ENCODE data around the gene PTPRN2.
"Not testable (repeated sequence)": the region's sequence is repeated elsewhere in the genome, so short reads cannot be mapped to it uniquely, and the experiment has no call there.

Gene PTPRN2

DNA sequence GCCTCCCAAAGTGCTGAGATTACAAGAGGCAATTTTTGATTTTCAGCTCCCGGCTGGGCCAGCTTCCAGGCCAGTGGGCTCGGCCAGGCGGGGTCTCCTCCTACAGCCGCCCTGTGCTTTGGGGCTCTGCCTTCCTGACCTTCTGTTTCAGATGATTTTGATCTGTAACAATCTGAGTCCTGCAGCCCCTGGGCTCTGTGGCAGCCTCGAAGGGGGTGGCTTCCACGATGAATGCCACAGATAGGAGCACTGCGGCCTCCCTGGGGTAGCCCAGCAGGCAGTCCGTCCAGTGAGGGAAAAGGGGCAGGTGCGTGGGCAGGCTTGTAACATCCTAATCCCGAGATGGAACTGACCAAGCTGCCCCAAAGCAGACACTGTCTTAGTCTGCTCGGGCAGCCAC, 1073.3 kb downstream of the PTPRN2 start:
- DNase-seq (ENCODE audit: low spot score), result no peak

DNA sequence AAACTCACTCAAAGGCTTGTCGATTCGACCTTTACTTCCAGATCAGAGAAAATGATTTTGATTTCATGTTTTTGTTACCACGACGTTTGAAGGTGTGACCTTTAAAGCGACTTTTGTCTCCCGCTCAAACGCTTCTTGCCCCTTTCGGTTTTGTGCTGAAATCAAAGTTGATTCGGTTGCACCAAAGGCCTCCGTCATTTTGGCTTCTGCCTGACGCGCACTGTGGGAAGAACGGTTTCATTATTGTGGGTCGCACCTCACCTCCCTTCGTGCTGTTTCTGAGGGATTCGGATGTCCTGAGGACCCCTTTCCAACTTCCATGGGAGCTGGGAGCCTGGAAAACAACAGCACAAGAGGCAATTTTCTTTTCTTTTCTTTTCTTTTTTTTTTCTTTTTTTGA, 1073.9 kb downstream of the PTPRN2 start:
- DNase-seq (ENCODE audit: low spot score), result no peak

DNA sequence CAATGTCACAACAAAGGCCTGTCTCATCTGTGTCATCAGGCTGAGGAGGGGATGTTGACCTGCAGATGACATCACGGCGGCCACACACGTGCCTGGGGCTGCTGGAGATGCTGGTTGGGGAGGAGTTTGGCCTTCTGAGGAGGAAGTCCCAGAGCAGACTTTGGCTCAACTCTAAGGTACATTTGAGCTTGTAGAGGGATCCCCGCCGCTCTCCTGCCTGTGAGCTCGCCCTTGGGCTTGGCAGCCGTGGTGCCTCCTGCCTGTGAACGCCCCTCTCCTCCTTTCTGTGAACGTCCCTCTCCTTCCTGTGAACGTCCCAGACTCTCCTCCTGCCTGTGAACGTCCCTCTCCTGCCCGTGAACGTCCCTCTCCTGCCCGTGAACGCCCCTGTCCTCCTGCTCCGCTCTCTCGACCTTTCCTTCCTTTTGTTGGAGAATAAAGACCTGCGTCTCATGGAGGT, 1074.4 kb downstream of the PTPRN2 start:
- no peak for DNase-seq (ENCODE audit: low spot score)

DNA sequence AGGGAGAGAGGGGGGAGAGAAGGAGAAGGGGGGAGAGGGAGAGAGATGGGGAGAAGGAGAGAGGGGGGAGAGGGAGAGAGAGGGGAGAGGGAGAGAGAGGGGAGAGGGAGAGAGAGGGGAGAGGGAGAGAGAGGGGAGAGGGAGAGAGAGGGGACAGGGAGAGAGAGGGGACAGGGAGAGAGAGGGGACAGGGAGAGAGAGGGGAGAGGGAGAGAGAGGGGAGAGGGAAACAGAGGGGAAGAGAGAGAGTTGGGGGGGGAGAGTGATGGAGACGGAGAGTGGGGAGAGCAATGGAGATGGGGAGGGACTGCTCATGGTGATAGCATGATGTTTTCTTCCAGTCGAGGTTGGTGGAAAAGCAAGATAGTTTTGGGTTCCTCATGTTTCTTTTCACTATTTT, 1078.4 kb downstream of the PTPRN2 start:
- no peak for DNase-seq (ENCODE audit: low spot score)

DNA sequence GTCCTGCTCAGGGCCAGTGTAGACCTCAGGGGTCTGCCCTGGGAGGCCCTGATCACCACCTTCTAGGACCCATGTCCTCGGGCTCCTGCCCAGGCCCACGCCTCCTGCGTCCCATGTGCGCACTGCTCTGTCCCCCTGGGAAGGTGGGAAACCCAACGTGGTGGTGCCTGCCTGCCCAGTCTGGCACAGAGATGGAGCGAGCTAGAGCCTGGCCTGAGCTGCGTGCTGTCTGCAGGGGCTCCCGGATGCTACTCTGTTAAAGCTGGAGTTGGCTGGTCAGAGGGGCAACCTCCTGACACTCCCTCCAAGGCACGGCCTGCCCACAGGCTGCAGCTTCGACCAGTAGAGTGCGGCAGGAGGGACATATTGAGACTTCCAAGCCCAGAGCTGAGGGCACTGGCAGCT, 1079.1 kb downstream of the PTPRN2 start:
- DNase-seq (ENCODE audit: low spot score), result no peak

DNA sequence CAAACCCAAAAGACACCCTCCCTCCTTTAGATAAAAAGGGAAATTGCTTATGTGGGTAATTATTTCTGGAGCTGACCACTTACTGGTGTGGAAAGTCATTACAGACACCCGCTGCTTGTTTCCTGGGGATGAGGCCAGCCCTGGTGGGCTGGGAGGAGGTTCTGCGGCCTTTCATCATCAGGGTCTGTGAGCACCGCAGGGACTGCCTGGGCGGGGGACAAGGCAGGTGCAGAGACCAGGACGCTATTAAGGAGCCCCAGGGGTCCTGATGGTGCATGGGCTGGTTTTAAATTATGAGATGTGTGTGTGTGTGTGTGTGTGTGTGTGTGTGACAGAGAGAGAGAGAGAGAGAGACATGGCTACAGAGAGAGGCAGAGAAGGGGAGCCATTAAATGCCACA, 1079.6 kb downstream of the PTPRN2 start:
- DNase-seq (ENCODE audit: low spot score), result no peak

DNA sequence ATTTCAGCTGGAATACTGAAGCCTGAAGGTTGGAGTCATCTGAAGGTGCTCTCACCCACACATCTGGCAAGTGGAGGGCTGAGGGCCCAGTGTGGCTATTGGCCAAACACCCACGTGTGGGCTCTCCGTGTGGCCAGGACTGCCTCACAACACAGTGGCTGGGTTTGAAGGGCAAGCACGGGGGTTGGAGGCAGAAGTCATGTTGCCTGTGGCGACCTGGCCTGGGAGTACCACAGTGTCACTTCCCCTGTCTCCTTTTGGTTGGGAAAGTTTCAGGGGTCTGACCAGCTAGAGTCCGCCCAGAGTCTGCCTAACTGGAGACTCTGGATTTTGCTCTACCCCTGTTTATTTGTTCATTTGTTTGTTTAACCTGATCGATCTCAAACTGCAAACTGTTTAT, 1081.4 kb downstream of the PTPRN2 start:
- no peak for DNase-seq (ENCODE audit: low spot score)

DNA sequence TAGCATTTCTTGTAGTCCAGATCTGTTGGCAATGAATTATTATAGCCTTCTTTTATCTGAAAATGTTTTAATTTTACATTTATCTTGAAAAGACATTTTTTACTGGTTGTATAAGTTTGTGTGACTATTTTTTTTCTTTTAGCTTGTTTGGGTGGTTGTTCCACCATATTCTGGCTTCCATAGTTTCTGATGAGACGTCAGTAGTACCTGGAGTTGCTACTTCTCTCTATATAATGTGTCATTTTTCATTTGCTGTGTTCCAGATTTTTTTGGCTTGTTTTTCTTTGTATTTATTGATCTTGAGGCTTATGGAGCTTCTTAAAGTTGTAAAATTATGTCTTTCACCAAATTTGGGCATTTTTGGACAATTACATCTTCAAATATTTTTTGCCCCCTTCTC, 1082.0 kb downstream of the PTPRN2 start:
- DNase-seq (ENCODE audit: low spot score), result no peak

DNA sequence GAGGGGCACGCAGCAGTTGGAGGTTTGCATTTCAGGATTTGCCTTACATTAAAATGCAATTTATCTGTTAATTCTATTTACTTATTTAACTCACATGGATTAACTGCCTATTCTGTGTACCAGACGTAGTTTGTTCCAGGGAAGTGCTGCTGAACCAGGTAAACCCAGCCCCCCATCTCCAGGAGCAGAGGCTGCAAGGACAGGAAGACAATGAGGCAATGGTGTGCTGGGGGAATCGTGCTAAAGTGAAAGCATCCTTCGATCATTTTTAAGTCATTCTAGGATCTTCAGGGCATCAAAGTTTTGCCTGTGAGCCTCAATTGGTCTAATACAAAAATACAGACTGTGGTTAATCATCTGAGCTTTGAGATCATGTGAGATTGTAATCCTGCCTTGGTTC, 1084.4 kb downstream of the PTPRN2 start:
- no peak for DNase-seq (ENCODE audit: low spot score)

DNA sequence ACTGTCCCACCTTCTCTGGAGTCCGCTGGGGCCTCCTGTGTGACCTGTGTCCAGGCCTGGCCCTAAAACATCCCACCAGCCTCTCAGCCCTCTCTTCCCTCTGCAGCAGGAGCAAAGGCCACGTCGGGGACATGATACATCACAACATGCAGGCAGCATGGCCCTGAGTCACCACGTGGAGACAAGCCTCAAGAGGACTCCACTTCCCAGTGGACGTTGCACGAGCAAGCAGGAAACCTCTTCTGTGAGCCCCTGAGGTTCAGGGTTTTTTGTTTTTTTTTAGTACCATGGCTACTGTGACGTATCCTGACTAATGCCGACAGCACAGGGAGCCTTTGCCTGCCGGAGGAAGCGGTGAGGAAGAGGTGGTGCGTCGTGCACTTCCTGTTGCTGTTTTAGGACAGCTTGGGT, 1084.9 kb downstream of the PTPRN2 start:
- DNase-seq (ENCODE audit: low spot score), result no peak

DNA sequence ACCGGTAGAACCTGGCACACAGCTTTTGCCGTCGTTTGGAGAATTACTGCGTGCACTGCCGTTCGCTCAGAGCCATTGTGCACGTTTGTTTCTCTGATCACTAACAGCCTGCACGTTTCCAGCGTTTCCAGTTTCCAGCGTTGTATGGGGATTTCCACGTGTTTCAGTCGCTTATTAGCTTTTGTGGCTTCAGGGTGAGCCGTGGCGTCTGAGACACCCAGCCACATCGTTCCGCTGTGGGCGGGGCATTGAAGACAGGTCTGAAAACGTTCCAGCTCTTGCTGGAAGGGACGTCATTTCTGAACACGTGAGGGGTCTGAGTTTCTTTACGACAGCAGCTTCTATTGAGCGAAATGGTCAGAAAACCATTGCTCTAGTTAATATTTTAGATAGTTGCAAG, 1086.0 kb downstream of the PTPRN2 start:
- no peak for DNase-seq (ENCODE audit: low spot score)

DNA sequence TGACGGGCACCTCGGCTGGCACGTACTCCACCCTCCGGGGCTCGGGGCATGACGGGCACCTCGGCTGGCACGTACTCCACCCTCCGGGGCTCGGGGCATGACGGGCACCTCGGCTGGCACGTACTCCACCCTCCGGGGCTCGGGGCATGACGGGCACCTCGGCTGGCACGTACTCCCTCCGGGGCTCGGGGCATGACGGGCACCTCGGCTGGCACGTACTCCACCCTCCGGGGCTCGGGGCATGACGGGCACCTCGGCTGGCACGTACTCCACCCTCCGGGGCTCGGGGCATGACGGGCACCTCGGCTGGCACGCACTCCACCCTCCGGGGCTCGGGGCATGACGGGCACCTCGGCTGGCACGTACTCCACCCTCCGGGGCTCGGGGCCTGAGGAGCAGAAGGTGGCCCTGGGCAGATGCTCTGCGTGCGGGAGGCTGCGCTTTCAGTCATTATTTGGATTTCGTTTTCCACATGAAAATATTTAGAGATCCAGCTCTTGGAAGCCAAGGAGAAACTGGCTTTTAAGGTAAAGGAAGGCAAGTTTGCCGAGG, 1086.6 kb downstream of the PTPRN2 start:
- DNase-seq (ENCODE audit: low spot score), result not testable (repeated sequence)

DNA sequence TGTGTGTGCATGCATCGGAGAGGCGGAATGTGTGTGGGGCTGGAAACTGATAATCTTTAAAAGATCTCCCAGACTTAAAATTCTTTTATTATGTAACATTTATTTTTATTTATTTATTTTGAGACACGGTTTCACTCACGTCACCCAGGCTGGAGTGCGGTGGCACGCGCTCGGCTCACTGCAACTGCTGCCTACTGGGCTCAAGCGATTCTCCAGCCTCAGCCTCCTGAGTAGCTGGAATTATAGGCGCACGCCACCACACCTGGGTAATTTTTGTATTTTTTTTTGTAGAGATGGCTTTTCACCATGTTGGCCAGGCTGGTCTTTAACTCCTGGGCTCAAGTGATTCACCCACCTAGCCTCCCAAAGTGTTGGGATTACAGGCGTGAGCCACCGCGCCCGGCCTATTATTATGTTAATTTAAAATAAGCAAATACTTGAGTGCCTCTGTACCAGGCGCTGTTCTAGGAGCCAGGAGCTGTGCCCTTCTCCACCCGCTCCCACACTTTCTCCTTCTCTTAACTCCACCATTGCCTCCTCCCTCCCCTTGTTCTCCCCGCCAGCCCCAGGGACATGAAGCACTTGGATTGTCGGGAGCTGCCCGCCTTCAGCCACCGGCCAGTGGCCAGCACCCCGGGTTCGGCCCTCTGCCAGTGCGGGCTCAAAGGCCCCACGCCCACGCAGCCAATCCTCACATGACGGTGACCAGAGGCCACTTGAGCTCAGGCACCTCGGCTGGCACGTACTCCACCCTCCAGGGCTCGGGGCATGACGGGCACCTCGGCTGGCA, 1087.3 kb downstream of the PTPRN2 start:
- no peak for DNase-seq (ENCODE audit: low spot score)

DNA sequence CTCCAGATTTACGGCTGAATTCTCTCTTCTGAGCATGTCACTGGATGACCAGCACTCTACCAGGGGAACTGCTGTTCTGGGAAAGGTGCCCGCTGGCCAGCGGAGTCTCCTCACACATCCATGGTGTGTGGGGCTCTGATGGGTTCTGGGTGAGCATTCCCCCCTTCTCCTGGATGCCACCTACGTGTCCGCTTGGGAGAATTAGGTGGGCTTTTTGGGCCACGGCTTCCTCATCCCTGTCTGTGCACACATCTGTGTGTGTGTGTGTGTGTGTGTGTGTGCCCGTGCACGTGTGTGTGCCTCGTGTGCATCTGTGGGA, 1087.8 kb downstream of the PTPRN2 start:
- no peak for DNase-seq (ENCODE audit: low spot score)

DNA sequence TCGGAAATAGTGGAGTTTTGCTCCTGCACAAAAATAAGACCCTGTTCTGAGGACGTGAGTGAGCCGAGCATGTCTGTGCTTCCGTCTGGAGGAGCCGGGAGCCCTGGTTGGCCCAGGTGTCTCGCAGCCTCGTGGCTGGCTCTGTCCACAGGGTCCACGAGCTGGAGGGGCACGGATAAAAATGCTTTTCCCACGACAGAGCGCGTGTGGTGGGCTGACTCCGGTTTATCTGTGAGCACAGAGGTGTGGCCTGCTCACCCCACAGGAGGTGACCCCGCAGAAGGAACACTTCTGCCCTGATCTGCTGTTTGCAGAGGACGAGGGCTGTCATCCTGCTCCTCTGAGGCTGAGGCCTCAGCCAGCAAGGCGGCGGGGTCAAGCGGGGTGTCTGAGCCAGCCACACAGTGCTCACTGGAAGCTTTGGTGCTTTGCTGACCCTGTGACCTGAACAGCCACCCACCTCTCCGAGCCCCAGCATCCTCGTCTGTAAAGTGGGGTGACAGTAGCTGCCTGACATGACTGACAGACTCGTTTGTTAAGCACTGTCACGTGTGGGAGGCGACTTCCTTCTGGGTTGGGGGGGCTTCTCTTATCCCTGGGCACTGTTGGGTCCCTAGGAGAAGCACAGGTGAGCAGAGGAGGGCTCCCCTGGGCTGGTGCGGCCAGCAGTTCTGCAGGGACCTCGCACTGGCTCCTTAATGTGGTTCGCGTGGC, 1088.3 kb downstream of the PTPRN2 start:
- no peak for DNase-seq (ENCODE audit: low spot score)

DNA sequence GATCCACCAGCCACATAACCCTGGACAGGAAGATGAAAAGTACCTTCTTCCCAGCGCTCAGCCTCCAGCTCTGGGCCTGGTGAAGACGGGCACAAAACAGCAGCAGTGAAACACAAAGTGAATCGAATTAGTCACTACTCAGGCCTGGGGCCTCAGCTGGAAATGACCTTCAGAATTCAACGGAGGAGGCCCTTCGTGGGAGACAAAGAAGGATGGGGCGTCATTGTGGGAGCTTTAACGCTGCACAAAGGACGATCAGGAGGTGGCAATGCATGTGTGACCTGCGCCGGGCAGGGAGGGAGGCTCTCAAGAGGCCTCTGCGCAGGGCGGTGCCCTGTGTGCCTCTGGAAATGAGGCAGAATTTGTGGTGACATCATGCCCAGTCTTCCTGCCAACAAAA, 1089.0 kb downstream of the PTPRN2 start:
- no peak for DNase-seq (ENCODE audit: low spot score)

DNA sequence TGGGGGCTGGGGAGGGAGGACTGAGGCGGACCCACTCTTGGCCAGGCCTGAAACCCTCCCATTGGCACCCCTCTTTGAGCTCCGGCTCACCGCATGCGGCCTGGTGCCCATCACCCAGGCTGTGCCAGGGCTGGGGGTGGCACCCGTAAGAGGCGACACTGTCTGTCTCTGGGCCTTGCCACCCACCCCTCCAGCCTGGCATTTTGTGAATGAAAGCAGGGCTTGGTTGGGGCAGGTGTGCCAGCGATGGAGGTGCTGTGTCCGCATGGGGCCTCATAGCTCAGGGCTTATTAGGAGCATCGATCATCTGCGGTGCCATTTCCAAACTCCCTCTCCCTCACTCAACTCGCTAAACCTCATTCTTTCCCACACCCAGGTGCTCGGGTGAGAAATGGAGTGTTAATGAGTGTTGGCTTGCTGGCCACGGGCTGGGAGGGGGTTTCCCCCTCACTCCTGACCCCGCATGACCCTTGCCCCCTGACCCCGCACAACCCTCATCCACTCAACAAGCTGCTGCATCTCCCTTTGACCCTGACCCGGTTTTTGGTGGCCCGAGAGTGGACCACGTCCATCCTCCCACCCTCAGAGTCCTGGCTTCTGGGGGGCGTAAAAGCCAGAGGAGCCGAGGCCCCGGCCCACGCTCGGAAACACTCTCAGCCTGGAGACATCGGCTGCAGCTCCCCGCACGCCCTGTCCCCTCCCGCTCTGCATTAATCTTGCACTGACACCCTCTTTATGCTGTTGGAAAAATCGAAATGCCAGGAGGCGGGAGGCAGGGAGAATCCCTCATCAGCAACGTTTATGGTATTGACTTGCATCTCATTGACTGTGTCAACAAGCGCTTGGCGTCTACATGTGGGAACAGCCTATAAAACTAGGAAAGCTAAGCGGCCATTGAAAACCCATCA, 1089.6 kb downstream of the PTPRN2 start:
- DNase-seq (ENCODE audit: low spot score), result no peak

DNA sequence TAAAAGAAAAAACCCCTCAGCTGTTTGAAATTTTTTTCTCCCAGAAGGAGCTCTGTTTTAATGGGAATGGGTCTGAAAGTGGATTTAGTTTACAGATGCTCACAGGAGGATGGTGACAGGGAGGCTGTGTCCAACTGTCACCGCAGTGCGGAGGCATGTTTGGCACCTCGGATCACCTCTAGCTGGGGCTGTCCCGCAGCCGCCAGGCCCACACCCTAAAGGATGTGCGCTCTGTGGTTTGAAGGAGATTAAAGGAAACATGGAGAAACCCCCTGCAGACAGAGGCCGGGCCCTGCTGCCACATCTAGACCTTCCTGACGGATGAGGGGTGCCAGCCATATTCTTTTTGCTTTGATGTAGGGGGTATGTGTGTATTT, 1090.3 kb downstream of the PTPRN2 start:
- no peak for DNase-seq (ENCODE audit: low spot score)

DNA sequence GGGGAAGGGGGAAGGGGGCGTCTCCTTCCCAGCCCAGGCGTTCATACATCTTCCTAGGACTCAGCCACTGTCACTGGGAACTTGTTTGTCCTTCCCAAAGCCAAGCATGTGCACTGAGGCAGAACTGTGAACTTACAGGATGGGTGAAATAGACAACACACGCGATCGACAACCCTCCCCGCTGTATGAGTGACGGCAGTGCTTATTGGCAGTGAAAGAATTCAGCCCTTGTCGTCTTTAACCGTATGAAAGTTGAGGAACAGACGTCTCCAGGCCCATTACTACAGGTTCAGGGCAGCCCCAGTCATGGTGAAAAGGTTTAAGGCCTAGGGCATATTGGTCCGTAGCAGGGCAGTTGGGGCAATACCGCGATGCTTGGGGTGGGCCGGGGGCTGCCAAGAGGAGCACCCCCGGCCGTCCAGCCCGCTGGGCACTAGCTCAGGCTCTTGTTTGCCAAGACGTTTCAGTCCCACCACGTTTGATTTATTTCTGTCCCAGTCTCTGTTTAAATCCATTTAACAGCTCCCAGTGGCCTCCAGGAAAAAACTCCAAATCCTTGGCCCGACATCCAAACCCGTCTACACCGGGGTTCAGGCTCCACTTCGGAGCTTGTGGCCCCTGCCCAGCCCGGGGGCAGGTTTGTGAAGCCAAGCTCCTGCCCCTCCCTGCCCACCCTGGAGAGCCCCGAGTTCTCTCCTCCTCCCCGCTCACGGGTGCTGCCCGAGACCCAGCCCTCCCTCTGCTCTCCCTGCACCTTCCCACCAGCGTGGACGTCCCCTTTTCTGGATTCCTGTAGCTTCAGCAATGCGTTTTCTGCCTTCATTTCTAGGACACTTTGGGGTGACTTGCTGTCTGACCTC, 1091.0 kb downstream of the PTPRN2 start:
- DNase-seq (ENCODE audit: low spot score), result no peak

DNA sequence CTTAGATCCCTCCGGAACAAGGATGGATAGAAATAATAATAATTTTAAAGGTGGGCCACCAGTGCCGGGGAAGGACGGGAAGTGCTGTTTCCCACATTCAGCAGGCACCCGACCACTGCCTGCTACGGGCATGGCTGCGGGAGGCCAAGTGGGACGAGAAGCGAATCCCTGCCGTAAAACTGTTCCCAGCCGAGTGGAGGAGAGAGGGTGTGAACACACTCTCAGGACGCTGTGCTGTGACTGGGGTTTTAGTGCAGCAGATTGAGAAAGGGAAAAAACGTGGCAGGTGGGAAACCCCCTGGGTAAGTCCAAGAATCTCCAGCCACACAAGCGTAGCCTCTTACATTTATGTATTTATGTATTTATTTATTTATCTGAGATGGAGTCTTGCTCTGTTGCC, 1092.0 kb downstream of the PTPRN2 start:
- DNase-seq (ENCODE audit: low spot score), result no peak

DNA sequence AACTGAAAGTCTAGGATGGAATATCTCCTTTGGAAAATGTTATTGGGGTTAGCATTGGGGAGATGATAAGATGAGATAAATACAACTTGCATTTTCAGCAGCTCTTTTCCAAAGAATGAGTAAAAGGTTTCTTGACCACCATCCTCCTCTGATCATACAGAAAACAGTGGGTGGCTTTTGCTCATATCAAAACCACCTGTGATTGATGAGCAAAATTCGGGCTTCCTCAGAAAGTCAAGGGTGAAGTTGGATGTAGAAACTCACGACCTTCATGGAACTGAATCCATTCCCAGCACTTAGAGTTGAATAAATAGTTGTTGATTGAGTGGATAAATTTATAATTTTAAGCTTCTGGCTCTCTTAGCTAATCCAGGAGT, 1092.5 kb downstream of the PTPRN2 start:
- no peak for DNase-seq (ENCODE audit: low spot score)
